ENCODE results near the gene PRUNE2. TPM values are rescaled to one million over a fixed set of nuclear protein-coding genes. Genes with fewer than 3 reads are reported as not detected.

Gene PRUNE2
- total and polyA plus RNA-seq, 8 donors, result 1.4 to 19.1 (median 4.6) TPM

GRCh38 chr9:76619197-76619596 lies 286.7 kb downstream of the PRUNE2 start:
- H3K4me3 ChIP-seq, result no peak overlapping the region
- intact Hi-C loops (cut with DNase I), result no loop called here
- no peak overlapping the region for H3K27ac ChIP-seq
- FAIRE-seq (no peak), ATAC-seq (no peak), DNase-seq (no peak)
- H3K36me3 ChIP-seq, result no peaks in the 10 kb centered on the region
- peaks cover 0 to 39% (median 0%) of the 10 kb centered on the region in 3 donors for H3K4me1 ChIP-seq
- no peaks in the 10 kb centered on the region for H3K27me3 ChIP-seq
- no peaks in the 10 kb centered on the region for H3K9me3 ChIP-seq
- TF ChIP-seq CTCF (IDR thresholded peaks at IDR 0.05), result no peak

- no peak for TF ChIP-seq CTCF (IDR thresholded peaks at IDR 0.05)
- FAIRE-seq (no peak), DNase-seq (no peak), ATAC-seq (no peak)
- Histone ChIP-seq H3K4me1 (peaks cover 0 to 42% (median 0%) of the 10 kb centered on the region in 3 donors), H3K9me3 (no peaks in the 10 kb centered on the region), H3K27ac (no peak overlapping the region), H3K27me3 (no peaks in the 10 kb centered on the region), H3K36me3 (no peaks in the 10 kb centered on the region), H3K4me3 (no peak overlapping the region)
- intact Hi-C loops (cut with DNase I), result no loop called here
- WGBS, 2 donors, result 93% methylated on average over 4 of the region's 4 CpGs
Observed at GRCh38 chr9:76618762-76619161, 287.2 kb downstream of the PRUNE2 start.

GRCh38 chr9:76617497-76618175 lies 288.3 kb downstream of the PRUNE2 start:
- Histone ChIP-seq H3K36me3 (no peaks in the 10 kb centered on the region), H3K27me3 (no peaks in the 10 kb centered on the region), H3K4me3 (no peak overlapping the region), H3K9me3 (no peaks in the 10 kb centered on the region), H3K27ac (no peak overlapping the region), H3K4me1 (peaks cover 0 to 42% (median 0%) of the 10 kb centered on the region in 3 donors)
- TF ChIP-seq CTCF (IDR thresholded peaks at IDR 0.05), result no peak
- FAIRE-seq, result no peak
- WGBS, 2 donors, result 72 to 77% methylated on average over 3 of the region's 3 CpGs
- no peak for DNase-seq
- intact Hi-C loops (cut with DNase I), result no loop called here
- peak in 1 of 4 donors; percentile 12 for ATAC-seq

GRCh38 chr9:76616780-76617179 lies 289.1 kb downstream of the PRUNE2 start:
- Histone ChIP-seq H3K4me3 (no peak overlapping the region), H3K27ac (no peak overlapping the region), H3K36me3 (no peaks in the 10 kb centered on the region), H3K27me3 (no peaks in the 10 kb centered on the region), H3K4me1 (peaks cover 0 to 42% (median 0%) of the 10 kb centered on the region in 3 donors), H3K9me3 (no peaks in the 10 kb centered on the region)
- FAIRE-seq, result no peak
- intact Hi-C loops (cut with DNase I), result no loop called here
- 89 to 94% methylated on average over 2 of the region's 2 CpGs for WGBS, 2 donors
- TF ChIP-seq CTCF (IDR thresholded peaks at IDR 0.05), result no peak
- no peak for DNase-seq
- ATAC-seq, result no peak

GRCh38 chr9:76615177-76615603 lies 290.7 kb downstream of the PRUNE2 start:
- intact Hi-C loops (cut with DNase I), result no loop called here
- peaks cover 0 to 38% (median 0%) of the 10 kb centered on the region in 3 donors for H3K4me1 ChIP-seq
- ATAC-seq, result peak; percentile 79 to 92 (median 88)
- peak overlapping the region in 2 of 4 donors; percentile 14 to 25 for H3K4me3 ChIP-seq
- WGBS, 2 donors, result 5 to 7% methylated on average over 8 of the region's 8 CpGs
- H3K9me3 ChIP-seq, result no peaks in the 10 kb centered on the region
- no peaks in the 10 kb centered on the region for H3K36me3 ChIP-seq
- no peaks in the 10 kb centered on the region for H3K27me3 ChIP-seq
- no peak for TF ChIP-seq CTCF (IDR thresholded peaks at IDR 0.05)
- FAIRE-seq, result no peak
- H3K27ac ChIP-seq, result peak overlapping the region in 2 of 4 donors; percentile 56 to 62
- DNase-seq, result peak in 3 of 6 donors; percentile 18 to 62 (median 25)
